HEK293 (cell line): ENCODE measurements around the gene UBE2V1.

ENCODE experiments used
- CTCF ChIA-PET: fragments of 350-600 bp; formaldehyde crosslinking; extraction: SDS; loops from one replicate; lab custom pipeline; 2021; ENCODE audit warnings: antibody characterized with exemption; lab: Yijun Ruan, JAX
- POLR2A ChIA-PET: fragments of 300-600 bp; formaldehyde crosslinking; extraction: SDS; loops from one replicate; lab custom pipeline; 2020; ENCODE audit warnings: antibody characterized with exemption, inconsistent platforms; lab: Yijun Ruan, JAX
- H3K27ac ChIP-seq: fragments of 200-500 bp; sonication (Bioruptor generic); 2 replicates; pipeline ENCODE4 v1.5.1; 2014; ENCODE audit warnings: low read depth, low read length, control low read depth, inconsistent platforms; ENCODE audit errors: extremely low read depth
- H3K36me3 ChIP-seq, 2 experiments: fragments of 200-500 bp in 1 of 2; sonication (Bioruptor generic) in 1 of 2; 1 replicate in 1 of 2; 2 replicates in 1 of 2; pipeline ENCODE4 v1.5.1; 2014 to 2017; ENCODE audit warnings: inconsistent platforms in 2 of 2, low read length in 2 of 2; ENCODE audit not compliant: control insufficient read depth in 2 of 2, insufficient read depth in 1 of 2
- H3K4me1 ChIP-seq: fragments of 200-500 bp; sonication (Bioruptor generic); 2 replicates; pipeline ENCODE4 v1.5.1; 2014; ENCODE audit warnings: mild to moderate bottlenecking, low read length, inconsistent platforms; ENCODE audit not compliant: control insufficient read depth, insufficient read depth
- H3K4me3 ChIP-seq: 2 replicates; pipeline ENCODE4 v1.5.1; 2011; ENCODE audit warnings: low read depth, mild to moderate bottlenecking, control low read depth, low read length, moderate library complexity
- H3K9me3 ChIP-seq: fragments of 200-500 bp; sonication (Bioruptor generic); 2 replicates; pipeline ENCODE4 v1.5.1; 2014; ENCODE audit warnings: low read depth, low read length, inconsistent platforms; ENCODE audit not compliant: control insufficient read depth, insufficient read depth
- CTCF ChIP-seq: fragments of 450-650 bp; formaldehyde crosslinking; IDR thresholded peaks from 2 replicates; pipeline ENCODE4 v1.5.1; 2016; ENCODE audit warnings: missing biosample characterization, missing genetic modification characterization
- GLIS2 ChIP-seq: fragments of 450-650 bp; formaldehyde crosslinking; IDR thresholded peaks from 2 replicates; pipeline ENCODE4 v1.5.1; 2016; ENCODE audit warnings: missing biosample characterization, missing genetic modification characterization
- INSM2 ChIP-seq: fragments of 450-650 bp; formaldehyde crosslinking; IDR thresholded peaks from 2 replicates; pipeline ENCODE4 v1.5.1; 2016; ENCODE audit warnings: missing biosample characterization, missing genetic modification characterization
- KLF8 ChIP-seq: fragments of 450-650 bp; formaldehyde crosslinking; IDR thresholded peaks from 2 replicates; pipeline ENCODE4 v1.5.1; 2016; ENCODE audit warnings: missing biosample characterization, missing genetic modification characterization
- PRDM10 ChIP-seq: fragments of 450-650 bp; formaldehyde crosslinking; IDR thresholded peaks from 2 replicates; pipeline ENCODE4 v1.5.1; 2016; ENCODE audit warnings: missing biosample characterization, missing genetic modification characterization
- TRIM28 ChIP-seq: IDR thresholded peaks from 2 replicates; pipeline ENCODE4 v1.6.1; 2011; ENCODE audit warnings: low read length, control low read depth, borderline replicate concordance
- ZBTB1 ChIP-seq: fragments of 450-650 bp; formaldehyde crosslinking; IDR thresholded peaks from 2 replicates; pipeline ENCODE4 v1.5.1; 2016; ENCODE audit warnings: missing biosample characterization, missing genetic modification characterization
- ZBTB6 ChIP-seq: fragments of 450-650 bp; formaldehyde crosslinking; IDR thresholded peaks from 2 replicates; pipeline ENCODE4 v1.5.1; 2017; ENCODE audit warnings: missing biosample characterization, missing genetic modification characterization
- ZIC2 ChIP-seq: fragments of 450-650 bp; formaldehyde crosslinking; IDR thresholded peaks from 2 replicates; pipeline ENCODE4 v1.5.1; 2016; ENCODE audit warnings: missing biosample characterization, missing genetic modification characterization
- ZNF112 ChIP-seq: fragments of 450-650 bp; formaldehyde crosslinking; IDR thresholded peaks from 2 replicates; pipeline ENCODE4 v1.5.0; 2017; ENCODE audit warnings: missing biosample characterization, missing genetic modification characterization
- ZNF114 ChIP-seq: fragments of 450-650 bp; formaldehyde crosslinking; IDR thresholded peaks from 2 replicates; pipeline ENCODE4 v1.5.0; 2017; ENCODE audit warnings: missing biosample characterization, missing genetic modification characterization
- ZNF24 ChIP-seq: fragments of 450-650 bp; formaldehyde crosslinking; IDR thresholded peaks from 2 replicates; pipeline ENCODE4 v1.5.1; 2016; ENCODE audit warnings: missing biosample characterization, missing genetic modification characterization
- ZNF37A ChIP-seq: fragments of 450-650 bp; IDR thresholded peaks from 2 replicates; pipeline ENCODE4 v1.5.1; 2018; ENCODE audit warnings: missing biosample characterization, missing genetic modification characterization
- ZNF416 ChIP-seq: fragments of 450-650 bp; formaldehyde crosslinking; IDR thresholded peaks from 2 replicates; pipeline ENCODE4 v1.5.1; 2016; ENCODE audit warnings: missing biosample characterization, missing genetic modification characterization
- ZNF558 ChIP-seq: fragments of 450-650 bp; formaldehyde crosslinking; IDR thresholded peaks from 2 replicates; pipeline ENCODE4 v1.5.1; 2016; ENCODE audit warnings: missing biosample characterization, missing genetic modification characterization
- ZNF626 ChIP-seq: fragments of 450-650 bp; sonication (Bioruptor Pico); formaldehyde crosslinking; IDR thresholded peaks from 2 replicates; pipeline ENCODE4 v1.5.1; 2018; ENCODE audit warnings: missing biosample characterization, missing genetic modification characterization, inconsistent platforms
- ZNF645 ChIP-seq: fragments of 450-650 bp; formaldehyde crosslinking; IDR thresholded peaks from 2 replicates; pipeline ENCODE4; 2016; ENCODE audit warnings: missing biosample characterization, missing genetic modification characterization
- ZNF670 ChIP-seq: fragments of 450-650 bp; formaldehyde crosslinking; IDR thresholded peaks from 2 replicates; pipeline ENCODE4 v1.5.1; 2016; ENCODE audit warnings: missing biosample characterization, missing genetic modification characterization, low read depth
- ZSCAN5A ChIP-seq: fragments of 450-650 bp; formaldehyde crosslinking; IDR thresholded peaks from 2 replicates; pipeline ENCODE4 v1.5.1; 2016; ENCODE audit warnings: missing biosample characterization, missing genetic modification characterization

Gene UBE2V1

GRCh38 chr20:50054231-50054547, 58.8 kb downstream of the UBE2V1 start (continued):
- TF ChIP-seq ZBTB6 (tag by site-specific recombination) (no peak), ZNF558 (tag by site-specific recombination) (no peak)

GRCh38 chr20:50053362-50054230, 59.4 kb downstream of the UBE2V1 start:
- H3K27ac ChIP-seq: no peak overlapping the region
- H3K9me3 ChIP-seq: no peaks in the 10 kb centered on the region
- CTCF ChIA-PET: interaction anchor here (1.6 kb wide), 1 partner anchor 17 kb away, joined by 4 read pairs; no protein-coding TSS in a partner anchor
- TF ChIP-seq ZBTB1 (tag by site-specific recombination) (no peak), GLIS2 (0 out of 2 replicates have a peak, but pooled peaks have one; percentile 35), ZNF112 (tag by site-specific recombination) (no peak), ZIC2 (tag by site-specific recombination) (no peak), ZNF37A (no peak), ZNF114 (tag by site-specific recombination) (no peak), ZNF670 (tag by site-specific recombination) (no peak), INSM2 (tag by site-specific recombination) (no peak), TRIM28 (no peak), ZNF416 (tag by site-specific recombination) (no peak), CTCF (tag by site-specific recombination) (no peak), ZNF24 (0 out of 2 replicates have a peak, but pooled peaks have one; percentile 23)
- TF ChIP-seq, all 188 proteins: peak for 2
- Histone ChIP-seq H3K4me3 (no peak overlapping the region), H3K36me3 (no peaks in the 10 kb centered on the region), H3K4me1 (no peaks in the 10 kb centered on the region)
- POLR2A ChIA-PET: no interaction called here

- ChIA-PET POLR2A (no interaction called here), CTCF (interaction anchor here (0.5 to 1.6 kb wide), 2 partner anchors 18 to 30 kb away, joined by 3 to 4 read pairs; no protein-coding TSS in a partner anchor)
- H3K27ac ChIP-seq: no peak overlapping the region
- H3K4me3 ChIP-seq: no peak overlapping the region
- H3K36me3 ChIP-seq: no peaks in the 10 kb centered on the region
- no peaks in the 10 kb centered on the region for H3K9me3 ChIP-seq
- no peaks in the 10 kb centered on the region for H3K4me1 ChIP-seq
- TF ChIP-seq KLF8 (tag by site-specific recombination) (peak; percentile 47; the same call in 1 of the 2 replicates), PRDM10 (tag by site-specific recombination) (peak; percentile 98), ZSCAN5A (tag by site-specific recombination) (no peak), ZNF645 (tag by site-specific recombination) (no peak), ZNF626 (tag by site-specific recombination) (no peak)
Measured at GRCh38 chr20:50052550-50053361, 60.2 kb downstream of the UBE2V1 start.
